Measurements from ENCODE around the gene WWOX.

DNA sequence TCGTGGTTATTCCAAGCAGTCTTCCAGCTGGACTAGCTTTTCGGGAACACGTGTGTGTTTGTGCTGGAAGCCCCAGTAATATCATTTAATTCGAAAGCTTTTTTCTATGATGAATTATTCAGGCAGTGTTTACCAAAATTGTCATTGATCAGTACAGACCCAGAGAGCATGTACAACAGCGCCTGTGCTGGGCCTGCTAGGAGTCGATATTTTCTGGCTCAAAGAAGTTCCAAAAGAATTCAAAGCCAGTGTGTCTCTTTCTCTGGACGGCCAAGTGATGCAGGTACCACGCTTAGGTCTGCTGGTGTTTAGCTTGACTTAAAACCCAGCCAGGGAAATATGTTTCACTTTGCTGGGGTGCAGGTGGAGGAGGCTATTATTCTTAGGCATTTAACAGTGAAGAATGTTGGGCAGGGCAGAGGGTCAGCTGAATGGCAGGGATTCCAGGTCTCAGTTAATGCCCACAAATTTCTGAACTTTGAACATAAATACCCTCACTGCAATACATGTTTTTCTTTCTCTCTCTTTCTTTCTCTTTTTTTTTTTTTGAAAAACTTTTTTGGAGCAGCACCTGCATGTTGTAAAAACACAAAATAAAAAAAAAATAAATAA is 401.3 kb downstream of the WWOX start:
- TF ChIP-seq, protein P1, sequence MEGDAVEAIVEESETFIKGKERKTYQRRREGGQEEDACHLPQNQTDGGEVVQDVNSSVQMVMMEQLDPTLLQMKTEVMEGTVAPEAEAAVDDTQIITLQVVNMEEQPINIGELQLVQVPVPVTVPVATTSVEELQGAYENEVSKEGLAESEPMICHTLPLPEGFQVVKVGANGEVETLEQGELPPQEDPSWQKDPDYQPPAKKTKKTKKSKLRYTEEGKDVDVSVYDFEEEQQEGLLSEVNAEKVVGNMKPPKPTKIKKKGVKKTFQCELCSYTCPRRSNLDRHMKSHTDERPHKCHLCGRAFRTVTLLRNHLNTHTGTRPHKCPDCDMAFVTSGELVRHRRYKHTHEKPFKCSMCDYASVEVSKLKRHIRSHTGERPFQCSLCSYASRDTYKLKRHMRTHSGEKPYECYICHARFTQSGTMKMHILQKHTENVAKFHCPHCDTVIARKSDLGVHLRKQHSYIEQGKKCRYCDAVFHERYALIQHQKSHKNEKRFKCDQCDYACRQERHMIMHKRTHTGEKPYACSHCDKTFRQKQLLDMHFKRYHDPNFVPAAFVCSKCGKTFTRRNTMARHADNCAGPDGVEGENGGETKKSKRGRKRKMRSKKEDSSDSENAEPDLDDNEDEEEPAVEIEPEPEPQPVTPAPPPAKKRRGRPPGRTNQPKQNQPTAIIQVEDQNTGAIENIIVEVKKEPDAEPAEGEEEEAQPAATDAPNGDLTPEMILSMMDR (CRISPR knock-in tag; IDR thresholded peaks at IDR 0.05), result no peak
- TF ChIP-seq, protein P2, sequence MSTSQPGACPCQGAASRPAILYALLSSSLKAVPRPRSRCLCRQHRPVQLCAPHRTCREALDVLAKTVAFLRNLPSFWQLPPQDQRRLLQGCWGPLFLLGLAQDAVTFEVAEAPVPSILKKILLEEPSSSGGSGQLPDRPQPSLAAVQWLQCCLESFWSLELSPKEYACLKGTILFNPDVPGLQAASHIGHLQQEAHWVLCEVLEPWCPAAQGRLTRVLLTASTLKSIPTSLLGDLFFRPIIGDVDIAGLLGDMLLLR (CRISPR knock-in tag; IDR thresholded peaks at IDR 0.05), result no peak
- TF ChIP-seq, protein P3, sequence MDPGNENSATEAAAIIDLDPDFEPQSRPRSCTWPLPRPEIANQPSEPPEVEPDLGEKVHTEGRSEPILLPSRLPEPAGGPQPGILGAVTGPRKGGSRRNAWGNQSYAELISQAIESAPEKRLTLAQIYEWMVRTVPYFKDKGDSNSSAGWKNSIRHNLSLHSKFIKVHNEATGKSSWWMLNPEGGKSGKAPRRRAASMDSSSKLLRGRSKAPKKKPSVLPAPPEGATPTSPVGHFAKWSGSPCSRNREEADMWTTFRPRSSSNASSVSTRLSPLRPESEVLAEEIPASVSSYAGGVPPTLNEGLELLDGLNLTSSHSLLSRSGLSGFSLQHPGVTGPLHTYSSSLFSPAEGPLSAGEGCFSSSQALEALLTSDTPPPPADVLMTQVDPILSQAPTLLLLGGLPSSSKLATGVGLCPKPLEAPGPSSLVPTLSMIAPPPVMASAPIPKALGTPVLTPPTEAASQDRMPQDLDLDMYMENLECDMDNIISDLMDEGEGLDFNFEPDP (CRISPR knock-in tag; conservative IDR thresholded peaks at IDR 0.05), result no peak
